Fibroblast of skin of left biceps (primary cell): ENCODE data around the gene PRRC2B.
A peak's percentile ranks its signal among the peaks of the same experiment; 100 is the strongest.
"Not testable (repeated sequence)": the region's sequence is repeated elsewhere in the genome, so short reads cannot be mapped to it uniquely, and the experiment has no call there.

Experiments
- DNase-seq, 2 experiments: peaks; one replicate each; pipeline ENCODE4 v3.0.0-alpha.2; 2013; ENCODE audit warnings: low read depth in 2 of 2

The PRRC2B gene

GRCh38 chr9:131485728-131486422 is 92.0 kb downstream of the PRRC2B start:
- DNase-seq = no peak

- DNase-seq = no peak
Measured at GRCh38 chr9:131487001-131487400, 93.1 kb downstream of the PRRC2B start.

GRCh38 chr9:131487621-131488031 is 93.7 kb downstream of the PRRC2B start:
- DNase-seq = no peak

- DNase-seq = no peak
Measured at GRCh38 chr9:131490514-131490913, 96.6 kb downstream of the PRRC2B start.

GRCh38 chr9:131491001-131491710 is 97.3 kb downstream of the PRRC2B start:
- no peak for DNase-seq

GRCh38 chr9:131492070-131492469 is 98.2 kb downstream of the PRRC2B start:
- DNase-seq = no peak

GRCh38 chr9:131494296-131494870 is 100.5 kb downstream of the PRRC2B start:
- DNase-seq = no peak

- no peak for DNase-seq
Measured at GRCh38 chr9:131495785-131496184, 101.9 kb downstream of the PRRC2B start.

- no peak for DNase-seq
Measured at GRCh38 chr9:131496844-131497405, 103.0 kb downstream of the PRRC2B start.

GRCh38 chr9:131499254-131499767 is 105.4 kb downstream of the PRRC2B start:
- DNase-seq = no peak

GRCh38 chr9:131500377-131500776 is 106.5 kb downstream of the PRRC2B start:
- DNase-seq = no peak

GRCh38 chr9:131500939-131501541 is 107.2 kb downstream of the PRRC2B start:
- DNase-seq = peak in 1 of 2 experiments; percentile 28

GRCh38 chr9:131502781-131503625 is 109.1 kb downstream of the PRRC2B start, which contains the start of gene POMT1:
TSS of gene POMT1 (plus strand) at chr9:131502918. CDS start at chr9:131504219, 1,301 bp downstream.
- peak; percentile 41 to 47 for DNase-seq

- DNase-seq = no peak
Measured at GRCh38 chr9:131503626-131504465, 110.0 kb downstream of the PRRC2B start.

GRCh38 chr9:131505012-131505411 is 111.1 kb downstream of the PRRC2B start:
- no peak for DNase-seq

- no peak for DNase-seq
Measured at GRCh38 chr9:131511416-131511815, 117.5 kb downstream of the PRRC2B start.

GRCh38 chr9:131511880-131512279 is 118.0 kb downstream of the PRRC2B start:
- DNase-seq = no peak

GRCh38 chr9:131513177-131513576 is 119.3 kb downstream of the PRRC2B start:
- DNase-seq = no peak

GRCh38 chr9:131515559-131516031 is 121.7 kb downstream of the PRRC2B start:
- DNase-seq = not testable (repeated sequence)

GRCh38 chr9:131516100-131516499 is 122.2 kb downstream of the PRRC2B start:
- DNase-seq = no peak
